NK-92 treated with Interleukin-12 subunit alpha and Interleukin-12 subunit beta, amount 100 ng/mL, for 24 hours (cell line): ENCODE results near the gene KCNQ5.

ENCODE experiments used
- DNase-seq: peaks from one replicate; lab custom pipeline; 2025; lab: John Stamatoyannopoulos, UW

The KCNQ5 gene

GRCh38 chr6:73051147-73051546, 429.3 kb downstream of the KCNQ5 start:
- no peak for DNase-seq

- no peak for DNase-seq
These were observed 433.1 kb downstream of the KCNQ5 start for GRCh38 chr6:73054958-73055357.

- no peak for DNase-seq
These were observed 436.9 kb downstream of the KCNQ5 start for GRCh38 chr6:73058736-73059135.

- no peak for DNase-seq
These were observed 440.3 kb downstream of the KCNQ5 start for GRCh38 chr6:73062130-73062529.

- DNase-seq = no peak
These were observed 441.0 kb downstream of the KCNQ5 start for GRCh38 chr6:73062837-73063236.

GRCh38 chr6:73064266-73064665, 442.4 kb downstream of the KCNQ5 start:
- no peak for DNase-seq

- no peak for DNase-seq
These were observed 451.4 kb downstream of the KCNQ5 start for GRCh38 chr6:73073238-73073637.

- no peak for DNase-seq
These were observed 452.3 kb downstream of the KCNQ5 start for GRCh38 chr6:73074175-73074574.

- DNase-seq = no peak
These were observed 454.5 kb downstream of the KCNQ5 start for GRCh38 chr6:73076211-73076954.

- no peak for DNase-seq
These were observed 456.5 kb downstream of the KCNQ5 start for GRCh38 chr6:73078333-73078862.

- DNase-seq = no peak
These were observed 457.2 kb downstream of the KCNQ5 start for GRCh38 chr6:73078908-73079610.

GRCh38 chr6:73079611-73079955, 457.7 kb downstream of the KCNQ5 start:
- no peak for DNase-seq

GRCh38 chr6:73079978-73080377, 458.1 kb downstream of the KCNQ5 start:
- no peak for DNase-seq

GRCh38 chr6:73081955-73082354, 460.1 kb downstream of the KCNQ5 start:
- DNase-seq = no peak

- no peak for DNase-seq
These were observed 462.0 kb downstream of the KCNQ5 start for GRCh38 chr6:73083886-73084285.

- no peak for DNase-seq
These were observed 463.6 kb downstream of the KCNQ5 start for GRCh38 chr6:73085443-73085871.

- DNase-seq = no peak
These were observed 464.9 kb downstream of the KCNQ5 start for GRCh38 chr6:73086726-73087125.

GRCh38 chr6:73088138-73088813, 466.4 kb downstream of the KCNQ5 start:
- no peak for DNase-seq

- no peak for DNase-seq
These were observed 483.1 kb downstream of the KCNQ5 start for GRCh38 chr6:73104921-73105320.

GRCh38 chr6:73107016-73107415, 485.2 kb downstream of the KCNQ5 start:
- no peak for DNase-seq

- DNase-seq = no peak
These were observed 487.1 kb downstream of the KCNQ5 start for GRCh38 chr6:73108949-73109348.

GRCh38 chr6:73109659-73110058, 487.8 kb downstream of the KCNQ5 start:
- DNase-seq = no peak

GRCh38 chr6:73116330-73116729, 494.5 kb downstream of the KCNQ5 start:
- no peak for DNase-seq
